GM10266 (cell line): ENCODE results near the gene LRP5.

Experiments used
- DNase-seq: peaks from one replicate; pipeline ENCODE4 v3.0.0; 2012; ENCODE audit errors: extremely low spot score
- CTCF ChIP-seq: IDR thresholded peaks from 2 replicates; pipeline ENCODE4 v1.5.1; 2012; ENCODE audit warnings: mild to moderate bottlenecking, low read depth; ENCODE audit not compliant: control insufficient read depth, insufficient read depth; ENCODE audit errors: missing control alignments

LRP5 gene

GRCh38 chr11:68312780-68313573 is 586 bp downstream of the LRP5 start:
- TF ChIP-seq CTCF = no peak
- peak; percentile 73 for DNase-seq

DNA sequence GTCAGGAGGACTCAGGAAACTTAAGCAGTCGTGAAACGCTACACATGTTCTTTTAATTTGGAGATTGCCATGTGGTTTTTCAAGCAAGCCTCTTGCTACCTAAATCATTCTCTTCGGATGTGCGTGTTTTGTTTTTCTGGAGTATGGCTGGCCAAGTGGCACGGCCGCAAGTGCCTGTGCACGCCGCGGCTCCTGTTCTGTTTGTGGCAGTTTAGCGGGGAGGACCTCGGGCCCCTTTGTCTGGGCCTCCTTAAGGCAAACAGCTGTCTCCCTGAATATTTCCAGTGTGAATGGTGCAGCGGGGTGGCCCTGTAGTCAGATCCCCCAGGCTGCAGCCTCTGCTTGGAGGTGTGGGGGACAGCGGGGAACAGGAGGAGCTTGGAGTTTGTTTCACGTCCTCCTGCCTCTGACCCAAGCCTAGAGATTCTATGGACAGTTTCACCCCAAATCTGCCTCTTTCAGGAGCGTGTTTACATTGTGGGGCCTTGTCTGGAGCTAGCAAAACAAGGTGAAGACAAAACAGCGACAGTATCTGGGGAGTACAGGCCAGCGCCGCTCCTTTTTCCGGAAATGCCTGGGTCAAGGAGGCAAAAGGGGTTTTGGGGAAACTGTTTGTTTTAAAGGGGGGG is 1.3 kb downstream of the LRP5 start:
- TF ChIP-seq CTCF = no peak
- no peak for DNase-seq

DNA sequence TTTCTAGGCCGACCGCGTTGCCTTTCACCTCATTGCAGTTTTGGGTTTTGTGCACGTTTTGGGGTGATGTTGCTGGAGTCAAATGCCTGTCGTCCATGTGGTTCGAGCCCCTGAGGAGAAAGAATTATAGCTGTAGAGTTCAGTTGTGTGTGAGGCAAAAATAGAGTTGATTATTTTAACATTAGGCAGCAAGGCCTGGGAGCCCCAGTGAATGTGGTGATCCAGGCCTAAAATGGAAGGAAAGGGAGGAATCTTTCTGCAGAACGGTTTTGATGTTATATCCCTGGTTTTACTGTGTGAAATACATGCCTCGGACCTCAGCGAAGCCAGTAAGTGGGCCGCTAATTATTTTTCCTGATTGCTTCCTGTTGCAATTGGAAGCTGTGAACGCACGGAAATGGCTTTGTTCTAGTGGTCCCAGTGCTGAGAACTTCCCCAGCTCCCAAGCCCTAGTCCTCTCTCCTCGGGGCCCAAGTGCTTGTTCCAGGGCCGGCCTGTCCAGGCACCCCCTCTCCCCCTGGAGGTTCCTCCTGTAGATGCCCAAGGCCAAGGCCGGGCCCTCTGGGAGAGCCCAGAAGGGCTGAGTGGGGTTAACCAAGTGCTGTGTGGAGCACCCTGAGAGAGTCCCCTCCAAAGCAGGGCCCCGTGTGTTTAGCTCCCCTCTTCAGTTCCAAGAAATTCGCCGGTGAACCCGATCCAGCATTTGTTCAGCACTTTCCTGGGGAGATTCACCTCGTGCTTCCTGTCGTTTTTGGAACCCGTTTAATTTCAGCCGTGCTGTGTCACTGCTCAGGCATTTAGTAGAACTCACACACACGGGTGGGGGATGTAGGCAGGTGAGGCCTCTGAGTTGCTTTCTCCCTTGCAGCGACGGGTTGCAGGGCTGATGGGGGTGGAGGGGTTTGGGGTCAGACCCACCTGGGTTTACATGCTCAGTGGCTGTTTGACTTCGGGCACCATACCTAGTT is 2.1 kb downstream of the LRP5 start:
- no peak for DNase-seq
- TF ChIP-seq CTCF = no peak

DNA sequence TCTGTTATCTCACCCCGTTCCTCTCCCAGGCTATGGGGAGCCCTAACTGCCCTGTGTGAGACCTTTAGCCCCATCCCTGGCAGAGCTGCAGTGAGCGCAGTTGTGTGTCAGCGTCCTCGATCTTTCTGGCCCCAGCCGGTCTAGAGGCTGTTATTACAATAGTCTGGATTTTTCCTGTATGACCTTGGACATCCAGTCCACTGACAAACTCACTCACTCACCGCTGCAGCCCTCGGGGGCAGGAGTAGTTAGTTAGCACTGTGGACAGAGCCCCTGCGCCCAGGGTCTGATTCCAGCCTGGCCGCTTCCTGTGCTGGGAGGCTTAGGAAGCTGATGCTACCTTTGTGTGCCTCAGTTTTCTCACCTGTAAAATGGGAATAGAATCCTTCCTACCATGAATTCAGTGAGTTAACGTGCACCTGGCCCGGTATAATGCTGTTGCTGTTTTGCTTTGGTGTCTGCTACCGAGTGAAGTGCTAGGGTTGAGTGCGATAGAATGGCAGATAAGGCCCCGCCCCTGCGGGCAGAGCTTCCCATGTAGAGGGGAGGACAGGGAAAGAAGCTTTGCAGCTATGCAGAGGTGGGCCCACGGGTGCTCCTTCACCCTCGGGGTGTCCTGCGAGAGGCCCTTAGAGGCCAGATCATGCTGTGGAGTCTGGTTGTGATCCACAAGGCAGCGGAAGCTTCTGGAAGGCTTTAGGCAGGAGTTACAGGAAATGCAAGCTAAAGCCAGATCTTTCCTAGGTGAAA is 3.0 kb downstream of the LRP5 start:
- DNase-seq = no peak
- no peak for TF ChIP-seq CTCF

GRCh38 chr11:68317147-68317785 is 4.9 kb downstream of the LRP5 start:
- TF ChIP-seq CTCF = no peak
- DNase-seq = no peak

DNA sequence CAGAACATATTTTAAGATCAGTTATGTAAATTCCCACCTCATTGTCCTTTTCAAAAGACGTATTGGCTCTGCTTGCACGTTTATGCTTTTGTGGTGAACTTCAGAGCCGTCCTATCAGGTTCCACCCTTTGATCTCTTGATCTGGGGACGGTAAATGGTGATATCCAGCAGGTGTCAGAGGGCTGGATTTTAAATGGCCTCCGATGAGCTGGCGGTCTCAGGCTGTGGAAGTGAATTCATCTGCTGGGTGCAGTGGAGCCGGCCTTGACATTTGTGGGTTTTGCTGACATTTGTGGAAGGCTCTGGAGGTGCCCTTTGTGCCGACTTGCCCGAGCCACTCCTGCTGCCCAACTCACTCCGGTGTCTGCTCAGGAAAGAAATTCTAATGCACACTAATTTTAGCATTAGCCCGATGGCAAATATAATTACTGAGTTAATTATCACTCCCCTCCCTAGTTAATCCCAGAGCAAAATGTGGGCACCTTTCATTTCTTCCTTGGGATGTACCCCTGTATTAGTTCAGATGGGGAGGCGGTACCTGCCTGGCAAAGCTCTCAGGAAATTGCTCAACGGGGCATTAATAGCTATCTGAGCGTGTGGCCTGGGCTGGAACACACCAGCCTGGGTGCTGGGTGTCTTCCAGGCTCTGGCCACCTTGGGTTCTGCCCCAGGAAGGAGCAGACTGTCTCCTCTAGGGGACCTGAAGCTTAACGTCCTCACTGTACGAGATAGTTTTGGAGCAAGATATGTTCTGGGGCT is 9.1 kb downstream of the LRP5 start:
- no peak for DNase-seq
- TF ChIP-seq CTCF = no peak
